GM18867 (cell line): ENCODE data around the gene ADCYAP1R1.

Source experiments
- ATAC-seq: cut with Tn5 transposase; IDR thresholded peaks from one replicate; pipeline ENCODE4 v1.9.1; 2021; ENCODE audit warnings: mild to moderate bottlenecking, moderate library complexity; ENCODE audit not compliant: unreplicated experiment

The ADCYAP1R1 gene

GRCh38 chr7:31051598-31052486 lies at the start of gene ADCYAP1R1:
ADCYAP1R1 (plus strand) TSS chr7:31052308; CDS start chr7:31063265, 10,957 bp downstream.
- ATAC-seq = no peak

- ATAC-seq = no peak
These were observed 49.0 kb upstream of the ADCYAP1R1 start for GRCh38 chr7:31003097-31003496.

GRCh38 chr7:31003721-31004120 lies 48.4 kb upstream of the ADCYAP1R1 start:
- ATAC-seq = no peak

GRCh38 chr7:31004393-31004792 lies 47.7 kb upstream of the ADCYAP1R1 start:
- ATAC-seq = no peak

GRCh38 chr7:31006857-31007256 lies 45.3 kb upstream of the ADCYAP1R1 start:
- ATAC-seq = no peak

GRCh38 chr7:31007634-31008033 lies 44.5 kb upstream of the ADCYAP1R1 start:
- no peak for ATAC-seq

GRCh38 chr7:31014826-31015225 lies 37.3 kb upstream of the ADCYAP1R1 start:
- no peak for ATAC-seq

- ATAC-seq = no peak
These were observed 35.0 kb upstream of the ADCYAP1R1 start for GRCh38 chr7:31017032-31017675.

- no peak for ATAC-seq
These were observed 34.4 kb upstream of the ADCYAP1R1 start for GRCh38 chr7:31017721-31018120.

GRCh38 chr7:31019509-31019908 lies 32.6 kb upstream of the ADCYAP1R1 start:
- ATAC-seq = no peak

GRCh38 chr7:31020161-31020560 lies 31.9 kb upstream of the ADCYAP1R1 start:
- ATAC-seq = no peak

GRCh38 chr7:31020652-31021051 lies 31.5 kb upstream of the ADCYAP1R1 start:
- ATAC-seq = no peak

- ATAC-seq = no peak
These were observed 30.0 kb upstream of the ADCYAP1R1 start for GRCh38 chr7:31022117-31022516.

- no peak for ATAC-seq
These were observed 29.4 kb upstream of the ADCYAP1R1 start for GRCh38 chr7:31022726-31023125.

- no peak for ATAC-seq
These were observed 28.2 kb upstream of the ADCYAP1R1 start for GRCh38 chr7:31023877-31024276.

- ATAC-seq = no peak
These were observed 24.7 kb upstream of the ADCYAP1R1 start for GRCh38 chr7:31027161-31027965.

- ATAC-seq = no peak
These were observed 24.1 kb upstream of the ADCYAP1R1 start for GRCh38 chr7:31028006-31028405.

- ATAC-seq = no peak
These were observed 23.6 kb upstream of the ADCYAP1R1 start for GRCh38 chr7:31028417-31028992.

- no peak for ATAC-seq
These were observed 22.7 kb upstream of the ADCYAP1R1 start for GRCh38 chr7:31029251-31030042.

- ATAC-seq = no peak
These were observed 18.3 kb upstream of the ADCYAP1R1 start for GRCh38 chr7:31033674-31034300.
